RWPE1 (cell line): ENCODE results near the gene INPP4B.

Source experiments
- CTCF ChIA-PET: fragments of 350-600 bp; sonication (Branson Sonifier 250); formaldehyde crosslinking; extraction: SDS; loops from one replicate; lab custom pipeline; 2021; lab: Yijun Ruan, JAX
- POLR2A ChIA-PET: fragments of 400-600 bp; formaldehyde crosslinking; extraction: SDS; loops from one replicate; lab custom pipeline; 2020; ENCODE audit warnings: antibody characterized with exemption; ENCODE audit not compliant: low non-redundant PET; lab: Yijun Ruan, JAX
- DNase-seq: peaks from one replicate; pipeline ENCODE4 v3.0.0; 2012; ENCODE audit warnings: low spot score
- H3K27ac ChIP-seq: fragments of 450-650 bp; 2 replicates; pipeline ENCODE4 v1.5.1; 2017
- CTCF ChIP-seq: fragments of 450-650 bp; conservative IDR thresholded peaks from 2 replicates; pipeline ENCODE4 v1.5.1; 2017; ENCODE audit warnings: low read depth, mild to moderate bottlenecking

Gene INPP4B

GRCh38 chr4:141999446-142000143 lies 846.5 kb downstream of the INPP4B start:
- no peak for TF ChIP-seq CTCF
- ChIA-PET POLR2A (no interaction called here), CTCF (no interaction called here)
- H3K27ac ChIP-seq = no peak overlapping the region
- DNase-seq = no peak

- no peak overlapping the region for H3K27ac ChIP-seq
- DNase-seq = no peak
- TF ChIP-seq CTCF = no peak
- ChIA-PET POLR2A (no interaction called here), CTCF (no interaction called here)
Measured at GRCh38 chr4:141995056-141995455, 851.0 kb downstream of the INPP4B start.

- ChIA-PET CTCF (no interaction called here), POLR2A (no interaction called here)
- no peak for DNase-seq
- H3K27ac ChIP-seq = no peak overlapping the region
- TF ChIP-seq CTCF = no peak
Measured at GRCh38 chr4:141977433-141977832, 868.7 kb downstream of the INPP4B start.
